Measurements from ENCODE around the gene STX10. TPM values are rescaled to one million over a fixed set of nuclear protein-coding genes. Genes with fewer than 3 reads are reported as not detected.

Gene STX10
- total RNA-seq, 1 donor from 2014 or later, result 60.7 TPM

- Mint-ChIP-seq H3K4me3 (peak overlapping the region; percentile 73), H3K27ac (ENCODE audit: unreplicated experiment) (no peak overlapping the region), H3K36me3 (ENCODE audit: low read depth) (no peaks in the 10 kb centered on the region), H3K4me1 (peaks cover 50% of the 10 kb centered on the region), H3K9me3 (no peaks in the 10 kb centered on the region), H3K27me3 (ENCODE audit: low read depth) (no peaks in the 10 kb centered on the region)
- TF ChIP-seq CTCF (conservative IDR thresholded peaks at IDR 0.05), result no peak
- no peak for DNase-seq (ENCODE audit: low read depth, low spot score)
These were observed 10.4 kb upstream of the STX10 start for GRCh38 chr19:13160557-13160956.

- Mint-ChIP-seq H3K4me3 (peak overlapping the region; percentile 34), H3K27ac (ENCODE audit: unreplicated experiment) (no peak overlapping the region), H3K36me3 (ENCODE audit: low read depth) (no peaks in the 10 kb centered on the region), H3K27me3 (ENCODE audit: low read depth) (peaks cover 6% of the 10 kb centered on the region), H3K4me1 (peaks cover 49% of the 10 kb centered on the region), H3K9me3 (no peaks in the 10 kb centered on the region)
- DNase-seq (ENCODE audit: low read depth, low spot score), result no peak
- TF ChIP-seq CTCF (conservative IDR thresholded peaks at IDR 0.05), result no peak
These were observed 9.5 kb upstream of the STX10 start for GRCh38 chr19:13159713-13160112.

- H3K27ac Mint-ChIP-seq (ENCODE audit: unreplicated experiment), result peak overlapping the region; percentile 90
- H3K27me3 Mint-ChIP-seq (ENCODE audit: low read depth), result peaks cover 12% of the 10 kb centered on the region
- peak; percentile 72 for DNase-seq (ENCODE audit: low read depth, low spot score)
- peaks cover 51% of the 10 kb centered on the region for H3K4me1 Mint-ChIP-seq
- peaks cover 4% of the 10 kb centered on the region for H3K36me3 Mint-ChIP-seq (ENCODE audit: low read depth)
- H3K9me3 Mint-ChIP-seq, result no peaks in the 10 kb centered on the region
- H3K4me3 Mint-ChIP-seq, result peak overlapping the region; percentile 92
- no peak for TF ChIP-seq CTCF (conservative IDR thresholded peaks at IDR 0.05)
These were observed 5.5 kb upstream of the STX10 start for GRCh38 chr19:13155472-13156359.

GRCh38 chr19:13154911-13155471 lies 4.8 kb upstream of the STX10 start:
- peaks cover 4% of the 10 kb centered on the region for H3K36me3 Mint-ChIP-seq (ENCODE audit: low read depth)
- peak overlapping the region; percentile 90 for H3K27ac Mint-ChIP-seq (ENCODE audit: unreplicated experiment)
- peaks cover 12% of the 10 kb centered on the region for H3K27me3 Mint-ChIP-seq (ENCODE audit: low read depth)
- TF ChIP-seq CTCF (conservative IDR thresholded peaks at IDR 0.05), result peak; percentile 41
- peaks cover 57% of the 10 kb centered on the region for H3K4me1 Mint-ChIP-seq
- DNase-seq (ENCODE audit: low read depth, low spot score), result peak; percentile 50
- peak overlapping the region; percentile 92 for H3K4me3 Mint-ChIP-seq
- no peaks in the 10 kb centered on the region for H3K9me3 Mint-ChIP-seq

- Mint-ChIP-seq H3K27me3 (ENCODE audit: low read depth) (peaks cover 12% of the 10 kb centered on the region), H3K4me1 (peaks cover 61% of the 10 kb centered on the region), H3K4me3 (peak overlapping the region; percentile 92), H3K9me3 (no peaks in the 10 kb centered on the region), H3K27ac (ENCODE audit: unreplicated experiment) (peak overlapping the region; percentile 90), H3K36me3 (ENCODE audit: low read depth) (peaks cover 4% of the 10 kb centered on the region)
- peak; percentile 28 for DNase-seq (ENCODE audit: low read depth, low spot score)
- no peak for TF ChIP-seq CTCF (conservative IDR thresholded peaks at IDR 0.05)
These were observed 4.1 kb upstream of the STX10 start for GRCh38 chr19:13154241-13154778.

All from neural crest cell (in vitro differentiated cells).